ENCODE results near the gene ACACA.
"Not testable (repeated sequence)": the region's sequence is repeated elsewhere in the genome, so short reads cannot be mapped to it uniquely, and the experiment has no call there.

Gene ACACA

GRCh38 chr17:37406635-37407461, at the start of gene ACACA, which contains the start of gene TADA2A:
ACACA (minus strand) TSS chr17:37406836; CDS start chr17:37406299, 537 bp downstream.
TADA2A (plus strand) TSS chr17:37406886; CDS start chr17:37411366, 4,480 bp downstream.
- peak; percentile 72 for DNase-seq

GRCh38 chr17:37450112-37450511, 43.5 kb upstream of the ACACA start:
- DNase-seq, result no peak

DNA sequence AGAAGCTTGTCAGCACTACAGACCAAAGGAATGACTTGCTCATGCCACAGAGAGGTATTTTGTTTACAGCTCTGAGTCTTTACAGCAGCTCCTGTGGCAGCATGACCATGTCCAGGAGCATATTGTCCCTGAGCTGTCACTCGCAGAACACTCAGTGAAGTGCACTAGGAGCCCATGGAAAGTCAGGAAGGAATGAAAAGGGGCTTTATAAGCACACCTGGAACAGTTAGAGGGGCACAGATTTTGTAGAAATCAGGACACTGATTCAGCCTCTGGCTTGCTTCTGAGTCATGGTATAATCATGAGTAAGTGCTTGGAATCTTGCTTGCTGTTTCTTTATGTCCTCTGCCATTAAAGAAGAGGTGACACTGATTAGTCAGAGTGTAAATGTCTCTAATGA, 41.0 kb upstream of the ACACA start:
- DNase-seq, result no peak

GRCh38 chr17:37446027-37446426, 39.4 kb upstream of the ACACA start:
- DNase-seq, result no peak

DNA sequence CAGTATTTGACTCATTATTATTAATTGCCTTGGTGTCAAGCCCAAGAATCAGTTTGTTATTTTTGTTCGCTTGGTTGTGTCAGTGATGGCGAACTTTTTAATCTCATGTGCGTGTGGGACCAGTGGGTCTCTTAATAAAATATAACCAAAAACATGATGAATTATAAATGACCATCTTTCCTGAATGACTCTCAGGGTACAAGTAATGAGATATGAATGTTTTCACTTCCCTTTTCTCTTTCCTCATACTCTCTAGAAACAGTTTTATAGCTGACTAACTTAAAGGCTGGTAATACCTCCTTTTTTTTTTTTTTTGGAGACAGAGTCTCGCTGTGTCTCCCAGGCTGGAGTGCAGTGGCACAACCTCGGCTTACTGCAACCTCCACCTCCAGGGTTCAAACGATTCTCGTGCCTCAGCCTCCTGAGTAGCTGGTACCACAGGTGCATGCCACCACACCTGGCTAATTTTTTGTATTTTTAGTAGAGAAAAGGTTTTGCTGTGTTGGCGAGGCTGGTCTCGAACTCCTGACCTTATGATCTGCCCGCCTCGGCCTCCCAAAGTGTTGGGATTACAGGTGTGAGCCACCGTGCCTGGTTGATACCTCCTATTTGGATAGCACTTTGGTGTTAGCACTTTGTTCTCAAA, 34.9 kb upstream of the ACACA start:
- not testable (repeated sequence) for DNase-seq

DNA sequence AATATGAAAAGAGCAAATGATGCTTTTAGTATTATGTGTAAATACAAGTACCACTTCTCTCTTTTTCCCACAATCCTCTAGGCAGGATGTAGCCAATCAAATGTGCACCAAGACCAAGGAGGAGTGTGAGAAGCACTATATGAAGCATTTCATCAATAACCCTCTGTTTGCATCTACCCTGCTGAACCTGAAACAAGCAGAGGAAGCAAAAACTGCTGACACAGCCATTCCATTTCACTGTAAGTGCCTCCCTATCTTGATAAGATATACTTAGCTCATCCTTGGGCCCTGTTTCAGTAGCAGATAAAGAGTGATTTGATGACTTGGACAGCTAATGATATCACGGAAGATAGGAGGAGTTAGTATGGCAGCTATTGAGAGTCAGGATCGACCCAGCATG, 33.8 kb upstream of the ACACA start:
- no peak for DNase-seq

DNA sequence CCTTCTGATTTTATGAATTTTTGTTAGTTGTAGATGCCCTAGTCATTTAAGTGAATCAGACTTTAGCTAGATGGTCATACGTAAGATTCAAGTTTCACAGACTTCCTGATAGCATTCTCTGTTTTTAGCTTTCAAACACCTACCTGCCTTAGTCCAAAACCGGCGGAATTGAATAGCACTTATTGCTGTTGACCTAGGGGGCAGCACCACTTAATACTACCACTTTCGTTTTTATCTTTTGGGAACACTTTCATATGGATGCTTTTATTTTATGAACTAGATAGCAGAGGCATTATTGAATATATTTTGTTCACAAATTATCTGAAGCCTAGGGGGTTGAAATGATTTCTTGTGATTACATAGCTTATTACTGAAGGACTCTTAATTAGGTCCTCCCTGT, 31.5 kb upstream of the ACACA start:
- DNase-seq, result no peak

GRCh38 chr17:37432671-37433070, 26.0 kb upstream of the ACACA start:
- DNase-seq, result no peak

DNA sequence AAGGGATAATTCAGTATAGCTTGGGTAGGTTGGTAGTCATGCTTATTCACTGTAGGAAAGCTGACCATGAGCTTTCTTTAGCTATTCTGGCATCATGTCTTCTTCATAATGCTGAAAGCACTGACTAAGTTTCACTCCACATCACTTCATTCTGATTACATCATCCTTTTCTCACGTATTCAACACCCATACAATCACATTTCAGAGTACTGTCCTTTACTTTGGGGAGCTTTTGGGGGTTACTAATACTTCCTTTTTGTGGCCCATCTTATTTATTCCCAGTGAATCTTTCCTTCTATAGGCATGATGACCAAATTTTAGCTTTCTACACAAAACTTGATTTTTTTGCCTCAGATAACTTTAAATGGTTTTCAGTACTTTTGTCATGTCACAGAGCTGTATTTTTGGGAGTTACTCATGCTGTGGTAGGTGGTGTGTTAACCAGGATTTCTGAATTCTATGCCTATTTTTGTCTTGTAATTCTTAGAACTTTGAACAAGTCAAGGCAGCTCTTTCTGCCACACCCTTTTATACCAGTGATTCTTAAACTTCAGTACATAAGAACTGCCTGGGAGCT, 23.5 kb upstream of the ACACA start:
- DNase-seq, result no peak

- DNase-seq, result no peak
Measured at GRCh38 chr17:37429453-37429852, 22.8 kb upstream of the ACACA start.

- no peak for DNase-seq
Measured at GRCh38 chr17:37429039-37429438, 22.4 kb upstream of the ACACA start.

GRCh38 chr17:37425268-37425667, 18.6 kb upstream of the ACACA start:
- DNase-seq, result no peak

DNA sequence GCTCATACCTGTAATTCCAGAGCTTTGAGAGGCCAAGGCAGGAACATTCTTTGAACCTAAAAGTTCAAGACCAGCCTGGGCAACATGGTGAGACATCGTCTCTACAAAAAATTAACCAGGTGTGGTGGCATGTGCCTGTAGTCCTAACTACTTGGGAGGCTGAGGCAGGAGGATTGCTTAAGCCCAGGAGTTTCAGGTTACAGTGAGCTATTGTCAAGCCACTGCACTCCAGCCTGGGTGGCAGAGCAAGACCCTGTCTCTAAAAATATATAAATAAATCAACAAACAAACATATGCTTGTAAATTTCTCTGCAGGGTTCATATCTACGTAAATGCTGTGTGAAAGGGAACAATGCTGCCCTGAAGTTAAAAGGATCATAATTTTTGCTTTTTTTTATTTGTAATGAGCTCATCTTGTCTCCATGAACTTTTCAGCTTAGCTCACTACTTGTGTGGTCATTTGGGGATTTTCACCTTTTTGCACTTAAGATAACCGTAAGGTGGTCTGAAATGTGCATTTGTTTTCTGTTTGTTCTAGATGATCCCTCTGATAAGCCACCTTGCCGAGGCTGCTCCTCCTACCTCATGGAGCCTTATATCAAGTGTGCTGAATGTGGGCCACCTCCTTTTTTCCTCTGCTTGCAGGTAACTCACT, 16.5 kb upstream of the ACACA start:
- DNase-seq, result no peak

DNA sequence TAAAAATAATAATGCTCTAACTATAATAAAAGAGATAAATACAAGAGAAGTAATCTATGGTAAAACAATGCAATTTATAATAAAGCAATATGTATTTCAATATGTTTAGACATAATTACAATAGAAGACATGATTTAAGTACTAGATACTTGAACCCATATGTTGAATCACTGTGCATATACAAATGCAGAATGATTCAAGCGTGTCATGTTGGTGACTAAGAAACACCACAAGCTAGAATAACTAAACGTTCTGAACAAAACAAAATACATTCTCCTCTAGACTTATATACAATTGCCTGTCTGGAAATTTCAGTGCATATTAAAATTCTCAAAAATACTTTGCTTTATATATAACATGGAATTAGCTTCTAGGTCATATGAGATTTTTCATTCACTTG, 11.2 kb upstream of the ACACA start:
- no peak for DNase-seq

GRCh38 chr17:37413875-37414519, 7.4 kb upstream of the ACACA start:
- no peak for DNase-seq

GRCh38 chr17:37410357-37410756, 3.7 kb upstream of the ACACA start:
- DNase-seq, result no peak

DNA sequence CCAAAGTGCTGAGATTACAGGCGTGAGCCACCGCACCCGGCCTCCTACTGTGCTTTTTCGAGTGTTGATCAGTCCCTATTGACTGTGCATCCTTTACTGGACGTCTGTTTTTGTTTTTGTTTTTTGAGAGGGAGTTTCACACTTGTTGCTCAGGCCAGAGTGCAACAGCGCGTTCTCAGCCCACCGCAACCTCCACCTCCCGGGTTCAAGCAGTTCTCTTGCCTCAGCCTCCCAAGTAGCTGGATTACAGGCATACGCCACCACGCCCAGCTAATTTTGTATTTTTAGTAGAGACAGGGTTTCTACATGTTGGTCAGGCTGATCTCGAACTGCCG, 1.5 kb upstream of the ACACA start:
- not testable (repeated sequence) for DNase-seq

GRCh38 chr17:37405955-37406634, 541 bp downstream of the ACACA start:
- peak; percentile 35 for DNase-seq

GRCh38 chr17:37405522-37405921, 1.1 kb downstream of the ACACA start:
- not testable (repeated sequence) for DNase-seq

DNA sequence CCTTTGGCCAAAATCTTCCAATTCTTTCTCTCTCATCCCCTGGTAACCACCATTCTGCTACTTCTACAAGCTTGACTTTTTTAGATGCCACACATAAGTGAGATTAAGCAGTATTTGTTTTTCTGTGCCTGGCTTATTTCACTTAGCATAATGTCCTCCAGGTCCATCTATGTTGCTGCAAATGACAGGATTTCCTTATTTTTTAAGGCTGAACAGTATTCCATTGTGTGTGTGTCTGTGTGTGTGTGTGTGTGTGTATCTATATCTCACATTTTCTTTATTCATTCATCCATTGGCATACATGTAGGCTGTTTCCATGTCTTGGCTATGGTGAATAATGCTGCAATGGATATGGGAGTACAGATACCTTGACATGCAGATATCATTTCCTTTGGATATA, 6.1 kb downstream of the ACACA start:
- no peak for DNase-seq

DNA sequence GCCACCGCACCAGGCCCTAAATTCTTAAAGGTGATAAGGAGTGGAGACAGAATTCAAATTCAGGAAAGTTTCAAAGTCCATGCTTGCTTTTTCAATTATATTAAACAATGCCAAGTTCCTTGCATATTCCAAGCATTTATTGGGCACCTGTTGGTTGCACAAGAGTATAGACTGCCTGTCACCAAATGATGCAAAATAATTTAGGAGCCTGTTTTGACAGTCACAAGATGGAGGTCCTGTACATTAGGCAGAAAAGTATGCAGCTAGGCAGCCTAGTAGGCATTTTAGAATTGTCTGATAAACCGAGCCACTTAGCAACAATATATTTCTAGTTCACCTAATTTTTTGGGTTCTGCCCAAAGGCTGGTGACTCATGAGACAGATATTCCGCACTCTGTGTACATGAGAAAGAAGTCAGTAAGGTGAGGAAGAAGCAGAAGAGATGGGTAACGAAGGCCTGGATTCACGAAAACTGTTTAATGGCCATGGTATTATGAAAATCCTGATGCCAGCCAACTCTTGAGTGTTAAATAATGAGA, 7.3 kb downstream of the ACACA start:
- no peak for DNase-seq

- DNase-seq, result no peak
Measured at GRCh38 chr17:37393352-37393751, 13.3 kb downstream of the ACACA start.
